ENCODE measurements around the gene RPTOR.

The RPTOR gene

DNA sequence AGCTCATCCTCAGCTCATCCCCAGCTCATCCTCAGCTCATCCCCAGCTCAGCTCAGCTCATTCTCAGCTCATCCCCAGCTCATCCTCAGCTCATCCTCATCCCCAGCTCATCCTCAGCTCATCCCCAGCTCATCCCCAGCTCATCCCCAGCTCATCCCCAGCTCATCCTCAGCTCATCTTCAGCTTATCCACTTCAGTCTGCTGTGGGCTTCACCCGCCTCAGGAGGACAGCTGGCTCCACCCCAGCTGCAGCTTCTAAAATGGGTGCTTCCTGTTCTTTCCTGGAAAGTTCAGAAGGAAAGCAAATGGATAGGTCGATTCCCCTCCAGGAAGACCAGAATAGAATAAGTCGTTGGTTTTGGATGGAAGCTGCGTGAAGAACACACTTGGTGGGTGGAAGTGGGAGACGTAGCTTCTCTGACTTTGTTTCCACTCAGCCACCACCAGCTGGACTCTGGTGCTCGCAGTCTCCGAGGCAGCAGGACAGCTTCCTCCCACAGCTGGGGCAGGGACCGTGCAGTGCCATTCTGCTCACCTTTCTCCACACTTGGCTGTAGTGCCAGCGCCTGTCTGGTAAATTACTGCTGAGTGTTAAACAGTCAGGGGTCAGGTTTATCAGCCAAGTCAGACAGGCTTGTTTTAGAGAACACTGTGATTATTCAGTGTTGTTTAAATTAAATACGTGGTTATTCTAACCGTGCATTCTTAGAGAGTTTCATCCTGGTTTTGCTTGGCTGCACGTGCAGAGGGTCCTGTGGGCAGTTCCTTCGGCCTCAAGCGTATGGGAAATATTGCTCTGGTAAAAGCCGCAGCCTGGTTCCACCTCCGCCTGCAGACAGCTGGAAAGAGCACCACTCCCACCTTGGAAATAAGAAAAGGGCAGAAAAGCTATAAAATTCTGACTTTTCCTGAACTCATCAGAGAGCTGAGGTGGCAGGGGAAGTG, 386.0 kb downstream of the RPTOR start:
- no peak for DNase-seq (ENCODE audit: low read depth)

DNA sequence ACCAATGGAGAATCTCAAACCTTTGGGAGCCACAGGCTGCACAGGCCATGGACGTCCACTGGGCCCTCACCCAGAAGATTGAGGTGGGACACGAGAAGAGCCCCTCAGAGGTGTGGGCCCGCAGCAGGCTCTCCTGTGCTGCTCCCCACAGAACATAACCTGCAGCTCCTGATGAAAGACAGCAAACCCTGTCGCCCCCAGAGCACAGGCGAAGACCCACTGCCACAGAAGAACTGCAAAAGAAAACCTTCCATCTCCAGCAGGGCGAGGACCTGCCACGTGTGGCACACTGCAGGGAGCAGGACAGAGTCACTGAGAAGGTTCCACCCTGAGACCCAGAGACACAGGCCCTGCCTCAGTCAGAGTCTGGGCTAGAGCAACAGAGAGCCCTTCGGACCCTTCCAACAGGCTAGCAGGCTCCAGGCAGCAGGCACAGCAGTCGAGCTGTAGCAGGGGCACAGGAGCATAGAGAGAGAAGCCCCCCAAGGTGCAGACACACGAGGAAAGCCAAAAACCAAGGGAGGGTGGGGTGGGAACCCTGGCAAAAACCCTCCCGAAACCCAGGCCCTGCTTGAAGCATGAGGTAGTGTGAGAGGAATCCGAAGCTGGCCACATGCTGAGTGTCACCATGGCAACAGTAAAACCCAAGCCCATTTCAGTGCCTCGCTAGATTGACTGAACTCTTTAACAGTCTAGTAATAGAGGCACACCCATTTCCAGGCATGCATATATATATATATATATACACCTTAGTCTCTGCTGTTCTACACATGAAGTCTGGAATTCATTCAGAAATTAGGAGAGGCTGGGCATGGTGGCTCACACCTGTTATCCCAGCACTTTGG, 387.0 kb downstream of the RPTOR start:
- DNase-seq (ENCODE audit: low read depth), result peak; percentile 74

DNA sequence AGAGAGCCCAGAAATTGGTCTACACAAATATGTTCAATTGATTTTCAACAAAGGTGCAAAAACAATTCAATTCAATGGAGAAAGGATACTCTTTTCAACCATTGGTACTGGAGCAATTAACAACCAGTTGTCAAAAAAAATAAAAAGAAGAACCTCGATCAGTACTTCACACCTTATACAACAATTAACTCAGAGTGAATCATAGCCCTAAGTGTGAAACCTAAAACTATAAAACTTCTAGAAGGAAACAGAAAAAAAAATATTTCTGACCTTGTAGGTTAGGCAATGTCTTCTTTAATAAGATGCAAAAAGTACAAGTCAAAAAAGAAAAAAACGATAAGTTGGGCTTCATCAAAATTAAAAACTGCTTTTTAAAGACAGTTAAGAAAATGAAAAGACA, 390.9 kb downstream of the RPTOR start:
- no peak for DNase-seq (ENCODE audit: low read depth)

DNA sequence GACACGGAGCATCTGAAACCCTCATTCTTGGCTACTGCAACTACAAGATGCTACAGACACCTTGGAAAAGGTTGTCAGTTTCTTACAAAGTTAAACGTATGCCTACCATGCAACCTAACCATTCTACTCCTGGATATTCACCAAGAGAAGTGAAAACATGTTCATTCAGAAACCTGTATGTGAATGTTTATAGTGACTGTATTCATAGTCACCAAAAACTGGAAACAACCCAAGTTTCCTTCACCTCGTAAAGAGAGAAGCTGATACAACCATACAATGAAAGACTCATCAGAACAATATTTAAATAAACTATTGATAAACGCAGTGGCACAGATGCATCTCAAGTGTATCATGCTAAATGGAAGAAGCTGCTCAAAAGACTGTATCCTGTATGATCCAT, 391.6 kb downstream of the RPTOR start:
- DNase-seq (ENCODE audit: low read depth), result peak; percentile 40

DNA sequence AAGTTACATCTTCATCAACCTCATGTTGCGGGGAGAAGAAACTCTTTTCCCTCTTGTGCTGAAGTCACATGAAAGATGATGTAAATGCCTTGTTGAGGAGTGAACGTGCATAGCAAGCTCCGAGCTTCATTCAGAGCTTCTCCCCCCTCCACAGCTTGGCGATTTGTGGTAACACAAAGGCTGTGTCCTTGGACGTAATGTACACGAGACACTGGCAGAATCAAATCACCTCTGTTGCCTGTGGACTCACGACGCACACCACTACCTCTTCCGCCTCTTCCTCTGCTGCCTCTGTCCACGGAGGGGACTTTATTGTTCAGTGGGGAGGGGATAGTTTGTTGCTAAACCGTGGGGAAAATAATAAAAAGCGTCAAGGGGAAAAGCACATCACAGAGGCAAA, 392.1 kb downstream of the RPTOR start:
- no peak for DNase-seq (ENCODE audit: low read depth)

DNA sequence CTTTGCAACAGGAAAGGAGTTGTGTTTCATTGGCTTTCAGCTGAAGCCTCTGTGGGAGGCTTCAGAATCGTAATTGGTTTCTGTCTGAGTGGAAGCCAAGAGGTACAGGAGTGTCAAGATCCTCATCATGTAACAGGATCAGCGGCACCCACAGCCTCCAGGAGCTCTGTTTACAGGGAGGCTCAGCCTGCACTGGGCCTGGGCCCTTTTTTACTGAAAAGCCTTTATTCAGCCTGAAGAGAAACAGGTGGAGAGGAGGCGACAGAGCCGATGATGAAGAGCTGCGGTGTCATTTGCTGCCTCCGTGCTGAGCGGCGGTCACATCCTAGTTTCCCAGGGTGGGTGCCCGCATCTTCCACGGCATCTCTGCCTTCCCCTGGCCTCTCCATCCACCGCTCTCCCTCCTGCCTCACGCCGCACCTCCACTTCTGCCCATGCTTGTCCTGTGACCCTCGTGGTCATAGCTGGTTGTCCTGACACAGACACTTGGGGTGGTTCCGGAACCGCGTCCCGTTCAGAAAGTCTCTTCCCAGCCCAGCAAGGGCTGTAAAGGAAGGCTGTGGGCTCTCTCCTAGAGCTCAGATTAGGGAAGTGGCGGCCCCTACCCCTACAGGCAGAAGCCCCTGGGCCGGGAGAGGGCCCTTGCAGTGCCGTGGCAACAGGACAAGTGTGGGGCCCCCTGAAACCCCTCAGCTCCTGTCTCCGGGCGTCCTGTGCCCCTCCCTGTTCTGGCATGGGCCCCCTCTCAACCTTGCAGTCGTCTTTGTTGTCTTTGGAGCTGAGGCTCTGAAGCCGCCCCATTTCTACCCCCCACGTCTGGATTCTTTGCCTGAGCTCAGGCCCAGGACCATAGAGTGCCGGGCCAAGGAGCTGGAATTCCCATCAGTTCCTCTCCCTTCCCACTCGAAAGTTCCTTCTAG, 393.1 kb downstream of the RPTOR start:
- no peak for DNase-seq (ENCODE audit: low read depth)

DNA sequence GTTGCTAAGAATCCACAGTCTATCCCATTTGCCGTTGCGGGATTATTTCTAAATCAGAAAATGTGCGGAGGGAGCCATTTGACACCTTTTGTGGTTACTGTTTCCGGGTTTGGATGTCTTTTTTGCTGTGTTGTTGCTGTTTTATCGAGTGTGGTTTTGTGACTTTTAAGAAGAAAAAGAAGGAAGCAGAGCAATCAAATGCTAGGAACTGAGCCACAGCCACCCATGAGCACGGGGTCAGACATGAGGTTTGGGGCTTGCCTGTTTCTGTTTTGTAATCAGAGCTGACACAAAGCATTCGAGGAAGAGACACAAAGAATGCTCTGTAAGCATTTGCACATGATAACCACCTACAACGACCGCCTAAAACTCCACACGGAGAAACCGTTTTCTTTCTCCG, 393.9 kb downstream of the RPTOR start:
- no peak for DNase-seq (ENCODE audit: low read depth)

DNA sequence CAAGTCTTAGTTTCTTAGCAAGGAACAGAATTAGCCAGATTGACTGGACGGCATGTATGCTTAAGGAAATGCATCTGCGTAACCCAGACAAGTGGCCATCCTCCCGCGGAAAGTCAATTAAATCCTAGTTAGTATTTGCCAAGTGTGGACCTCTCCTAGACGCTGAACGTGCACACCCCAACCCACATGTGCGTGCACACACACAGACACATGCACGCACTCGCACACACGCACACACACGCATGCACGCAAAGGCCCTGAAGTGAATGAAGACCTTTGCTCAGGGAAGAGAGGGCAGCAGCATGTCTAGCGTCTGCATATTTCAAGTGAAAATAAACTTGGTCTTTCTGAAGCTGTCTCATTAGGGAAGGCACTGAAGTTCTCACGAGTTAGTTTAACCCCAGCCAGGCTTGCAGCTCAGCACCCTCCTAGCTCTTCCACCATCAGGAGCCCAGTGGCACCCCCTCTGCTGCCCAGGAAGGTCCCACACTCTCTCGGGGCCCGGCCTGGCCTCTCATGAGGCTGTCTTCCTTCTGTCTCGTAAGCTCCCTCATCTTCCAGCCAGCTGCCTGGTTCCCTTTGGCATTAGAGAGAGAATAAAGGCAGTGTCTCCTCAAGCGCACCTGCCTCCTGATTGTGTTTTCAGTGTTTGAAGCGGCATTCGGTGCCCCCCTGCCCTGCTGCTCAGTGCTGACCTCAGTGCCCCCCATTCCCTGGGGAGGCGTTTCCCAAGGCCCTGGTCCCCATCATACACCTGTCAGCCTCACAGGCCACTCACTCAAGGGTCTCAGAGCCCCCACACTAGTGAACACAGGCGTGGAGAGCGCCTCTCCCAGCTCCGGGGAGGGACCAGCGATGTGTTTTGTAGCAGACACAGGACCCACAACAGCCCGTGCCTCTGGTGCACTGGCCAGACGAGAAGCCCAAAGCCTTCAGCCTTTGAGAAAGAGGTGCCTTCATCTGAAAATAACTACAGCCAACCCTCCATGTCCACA, 394.8 kb downstream of the RPTOR start:
- no peak for DNase-seq (ENCODE audit: low read depth)

DNA sequence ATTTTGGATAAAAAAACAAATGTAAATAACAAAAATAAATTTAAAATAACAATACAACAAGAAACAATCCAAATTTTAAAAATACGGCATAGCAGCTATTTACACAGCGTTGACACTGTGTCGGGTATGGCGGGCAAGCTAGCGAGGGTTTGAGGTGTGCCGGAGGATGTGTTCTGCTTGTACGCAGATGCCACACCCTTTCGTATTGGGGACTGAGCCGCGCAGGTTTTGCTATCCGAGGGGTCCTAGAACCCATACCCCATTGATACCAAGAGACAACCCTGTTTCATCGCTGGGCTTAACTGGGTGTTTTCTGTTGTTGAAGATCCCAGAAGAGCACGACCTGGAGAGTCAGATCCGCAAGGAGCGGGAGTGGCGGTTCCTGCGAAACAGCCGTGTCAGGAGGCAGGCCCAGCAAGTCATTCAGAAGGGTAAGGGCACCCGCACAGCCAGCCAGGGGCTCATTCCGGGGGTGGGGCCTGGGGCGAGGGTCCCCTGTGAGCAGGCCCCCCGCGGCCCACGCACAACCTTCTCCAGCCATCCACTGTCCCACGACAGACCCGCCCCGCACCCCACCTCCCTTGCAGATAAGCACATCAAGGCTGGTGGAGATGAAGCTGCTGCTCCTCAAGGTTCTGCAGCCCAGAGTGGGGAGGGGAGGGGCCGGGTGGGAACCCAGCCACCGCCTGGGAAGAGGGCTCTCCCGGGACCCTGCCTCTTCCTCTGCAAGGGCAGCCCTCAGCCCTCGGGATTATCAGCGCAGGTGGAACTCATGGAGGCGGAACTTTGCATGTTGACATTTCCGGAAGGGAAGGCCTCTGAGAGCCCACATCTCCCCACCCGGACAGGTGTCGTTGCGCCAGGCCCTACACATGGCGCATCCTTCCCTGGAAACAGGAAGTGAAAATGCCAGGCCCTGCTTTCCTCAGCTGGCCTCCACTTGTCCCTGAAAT, 395.8 kb downstream of the RPTOR start:
- no peak for DNase-seq (ENCODE audit: low read depth)

DNA sequence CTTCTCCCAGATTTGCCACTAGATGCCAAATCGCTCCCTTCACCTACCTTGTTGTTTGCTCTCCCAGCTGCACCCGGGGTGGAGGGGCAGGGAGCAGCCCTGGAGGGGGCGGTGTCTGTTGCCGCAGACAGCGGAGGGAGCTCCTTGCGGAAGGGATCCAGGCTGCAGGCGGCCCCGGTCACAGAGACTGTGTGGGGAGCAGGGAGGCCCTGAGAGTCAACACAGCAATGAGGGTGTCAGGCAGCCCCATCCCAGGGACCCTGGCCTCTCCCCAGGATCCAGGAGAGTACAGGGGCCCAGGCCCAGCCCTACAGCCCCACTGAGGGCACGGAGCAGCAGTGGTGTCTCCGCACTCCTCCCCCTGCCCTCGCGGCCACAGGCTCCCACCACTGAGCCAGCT, 396.5 kb downstream of the RPTOR start:
- DNase-seq (ENCODE audit: low read depth), result no peak

DNA sequence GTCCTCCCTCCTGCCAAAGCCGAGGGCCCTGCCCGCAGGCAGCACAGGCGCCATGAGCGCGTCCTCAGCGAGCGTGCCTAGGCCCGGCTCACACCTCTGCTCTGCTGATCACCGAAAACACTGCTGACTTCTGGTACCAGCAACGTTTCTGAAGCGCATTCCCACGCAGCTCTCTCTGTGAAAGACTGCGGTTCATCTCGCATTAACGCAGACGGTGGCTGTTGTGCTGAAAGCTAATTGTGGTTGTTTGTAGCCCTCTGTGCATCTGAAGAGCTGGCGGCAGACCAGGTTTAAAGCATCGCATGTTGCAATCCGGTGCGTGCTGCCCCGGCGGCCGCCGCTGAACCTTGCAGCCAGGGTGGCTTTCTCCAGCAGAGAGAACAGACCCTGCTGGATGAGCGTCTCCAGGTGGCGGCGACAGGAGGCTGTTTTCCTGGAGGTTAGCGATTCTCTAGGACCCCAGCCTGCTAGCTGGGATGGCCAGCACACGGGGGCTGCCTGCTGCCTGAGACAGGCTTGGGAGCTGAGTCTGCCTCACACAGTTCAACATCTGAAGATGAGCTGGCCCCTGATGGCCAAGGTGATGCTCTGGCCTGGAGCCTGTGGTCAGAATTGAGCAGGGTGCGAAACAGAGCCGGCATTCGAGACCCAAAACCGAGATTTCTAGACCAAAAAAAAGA, 397.2 kb downstream of the RPTOR start:
- DNase-seq (ENCODE audit: low read depth), result no peak

DNA sequence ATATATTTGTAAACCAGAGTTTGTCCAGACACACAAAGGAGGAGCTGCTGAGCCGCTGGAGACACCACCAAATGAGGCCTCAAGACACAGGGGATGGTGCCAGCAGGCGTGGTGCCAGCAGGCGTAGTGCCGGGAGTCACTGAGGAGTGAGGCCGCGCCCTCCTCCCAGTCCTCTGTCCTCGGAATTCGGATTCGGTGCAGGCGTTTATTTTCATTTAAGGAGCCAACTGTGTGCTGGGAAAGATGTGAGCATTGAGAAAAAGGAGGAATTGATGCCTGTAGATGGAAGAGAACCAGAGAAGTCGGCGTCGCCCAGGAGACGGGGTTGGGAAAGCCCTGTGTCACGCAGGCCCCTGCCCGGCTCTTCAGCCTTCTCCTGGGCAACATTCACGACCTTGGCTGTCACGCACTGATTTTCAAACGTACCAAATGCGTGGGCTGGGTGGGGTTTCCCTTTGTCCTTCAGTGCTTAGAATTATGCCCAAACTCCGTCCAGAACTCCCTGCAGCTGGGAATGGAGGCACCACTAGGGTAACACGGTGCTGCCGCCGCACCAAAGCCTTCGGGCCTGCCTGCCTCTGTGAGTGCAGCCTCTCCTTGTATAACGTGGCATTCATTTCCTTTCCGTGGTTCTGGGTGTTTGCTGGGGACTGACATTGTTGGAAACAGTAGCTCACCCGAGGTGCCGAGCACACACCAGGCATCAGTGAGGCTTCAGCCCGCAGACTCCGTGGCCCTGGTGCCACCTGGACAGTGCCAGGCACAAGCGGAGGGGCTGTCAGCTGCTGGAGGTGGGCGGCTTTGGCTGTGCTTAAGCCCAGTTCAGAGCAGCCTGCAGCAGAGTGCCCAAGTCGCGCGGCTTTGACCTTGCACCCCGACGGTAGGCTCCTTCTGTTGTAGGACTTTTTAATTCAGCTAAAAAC, 398.0 kb downstream of the RPTOR start:
- DNase-seq (ENCODE audit: low read depth), result no peak

DNA sequence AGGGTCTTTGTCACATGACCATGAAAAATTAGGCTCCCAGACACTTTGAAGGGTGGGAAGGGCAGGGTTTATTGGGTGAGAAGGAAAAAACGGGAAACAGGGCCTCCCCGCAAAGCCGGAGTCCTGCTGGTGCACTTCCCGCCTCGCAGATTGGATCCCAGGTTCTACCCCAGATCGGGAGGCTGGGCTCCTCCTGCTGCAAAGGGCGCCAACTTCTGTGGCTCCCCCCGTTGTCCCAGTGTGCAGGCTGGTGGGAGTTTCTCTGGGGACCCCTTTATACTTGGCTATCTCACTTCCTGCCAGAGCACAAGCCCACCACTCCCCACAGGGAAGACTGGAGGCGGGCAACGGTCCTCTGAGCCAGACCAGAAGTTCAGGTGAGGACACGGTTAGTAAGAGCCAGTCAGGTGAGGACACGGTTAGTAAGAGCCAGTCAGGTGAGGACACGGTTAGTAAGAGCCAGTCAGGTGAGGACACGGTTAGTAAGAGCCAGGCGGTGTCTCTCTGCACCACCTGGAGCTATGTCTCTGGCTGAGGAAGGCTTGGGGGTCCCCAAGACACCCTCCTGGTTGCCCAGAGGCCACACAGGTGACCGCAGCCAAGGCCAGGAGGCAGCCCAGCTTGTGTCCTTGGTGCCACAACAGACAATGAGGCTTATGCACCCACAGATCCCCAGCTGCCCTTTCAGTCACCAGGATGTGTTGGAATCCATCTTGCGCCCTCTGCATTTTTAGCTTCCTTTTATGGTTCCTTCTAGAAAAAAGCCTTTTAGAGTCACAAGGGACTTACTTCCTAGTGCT, 398.9 kb downstream of the RPTOR start:
- DNase-seq (ENCODE audit: low read depth), result no peak

DNA sequence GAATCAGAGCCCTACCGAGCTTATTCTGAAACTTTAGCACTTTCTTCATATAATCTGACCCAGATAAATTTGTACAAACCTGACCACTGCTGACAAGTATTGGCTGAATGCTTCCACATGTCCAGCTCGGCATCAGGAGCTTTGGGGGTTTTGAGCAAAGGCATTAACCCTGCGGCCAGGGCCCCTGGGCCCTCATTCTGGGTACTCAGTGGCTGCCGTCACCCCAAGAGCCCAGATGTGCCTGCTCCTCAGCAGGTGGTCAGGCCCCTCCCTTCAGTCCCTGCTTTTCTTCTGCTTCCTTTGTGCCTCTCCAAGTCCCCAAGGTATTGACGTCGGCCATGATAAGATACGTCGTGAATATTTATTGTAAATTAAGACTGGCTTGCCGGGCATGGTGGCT, 399.7 kb downstream of the RPTOR start:
- DNase-seq (ENCODE audit: low read depth), result no peak

DNA sequence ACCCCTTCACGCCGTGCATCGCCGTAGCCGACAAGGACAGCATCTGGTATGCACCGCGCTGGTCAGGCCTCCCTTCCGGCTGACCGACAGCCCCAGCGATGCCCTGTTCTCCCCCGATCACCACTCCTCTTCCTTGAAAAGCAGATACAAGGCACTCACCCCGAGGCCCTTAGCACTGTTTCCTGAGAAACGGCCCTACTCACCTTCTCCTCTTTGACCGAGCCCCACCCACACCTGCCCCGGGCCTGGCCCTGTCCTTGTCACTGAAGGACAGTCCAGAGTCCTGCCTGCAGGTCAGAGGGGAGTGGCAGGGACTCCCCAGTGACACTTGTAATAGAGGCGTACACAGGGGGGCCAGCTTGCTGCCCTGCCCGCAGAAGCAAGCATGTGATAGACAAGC, 401.1 kb downstream of the RPTOR start:
- DNase-seq (ENCODE audit: low read depth), result no peak

DNA sequence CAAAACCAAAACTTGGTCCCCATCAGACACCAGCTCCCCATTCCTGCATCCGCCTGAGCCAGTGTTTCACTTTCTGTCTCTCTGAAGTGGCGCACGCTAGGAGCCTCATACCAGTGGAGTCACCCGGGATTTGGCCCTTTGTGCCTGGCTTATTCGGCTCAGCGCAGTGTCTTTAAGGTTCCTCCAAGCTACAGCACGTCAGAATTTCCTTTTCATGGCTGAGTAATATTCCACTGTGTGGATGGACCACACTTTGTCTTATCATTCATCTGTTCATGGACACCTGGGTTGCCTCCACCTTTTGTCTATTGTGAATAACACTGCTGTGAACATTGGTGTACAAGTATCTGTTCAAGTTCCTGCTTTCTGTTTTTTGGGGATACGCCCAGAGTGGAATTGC, 401.8 kb downstream of the RPTOR start:
- DNase-seq (ENCODE audit: low read depth), result no peak

Measured in ELR (cell line).